Activated naive CD4-positive, alpha-beta T cell treated with anti-CD3 and anti-CD28 coated beads, Interleukin-2, amount 50 U/mL, for 16 hours (primary cell): ENCODE data around the gene SATB2.

Experiments
- DNase-seq: peaks from one replicate; pipeline ENCODE4 v3.0.0-alpha.2; 2020

SATB2 gene

DNA sequence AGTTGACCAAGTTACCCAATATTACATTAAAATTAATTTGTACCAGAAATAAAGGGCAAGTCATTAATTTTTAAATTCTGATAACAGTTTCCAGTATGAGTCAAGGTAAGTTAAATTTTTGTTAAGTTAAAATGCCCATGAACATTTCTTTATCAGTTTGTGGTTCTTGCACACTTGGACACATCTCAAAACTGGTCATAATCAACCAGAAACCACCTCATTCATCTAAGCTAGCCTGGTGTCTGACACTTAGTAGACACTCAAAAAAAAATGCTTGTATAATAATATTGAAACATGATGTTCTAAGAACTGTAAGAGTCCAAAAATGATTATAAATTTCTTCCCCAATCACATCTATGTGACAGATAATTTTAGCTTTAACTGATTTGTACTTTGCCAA is 62.4 kb downstream of the SATB2 start:
- no peak for DNase-seq

GRCh38 chr2:199392363-199392762 is 65.4 kb downstream of the SATB2 start:
- no peak for DNase-seq

DNA sequence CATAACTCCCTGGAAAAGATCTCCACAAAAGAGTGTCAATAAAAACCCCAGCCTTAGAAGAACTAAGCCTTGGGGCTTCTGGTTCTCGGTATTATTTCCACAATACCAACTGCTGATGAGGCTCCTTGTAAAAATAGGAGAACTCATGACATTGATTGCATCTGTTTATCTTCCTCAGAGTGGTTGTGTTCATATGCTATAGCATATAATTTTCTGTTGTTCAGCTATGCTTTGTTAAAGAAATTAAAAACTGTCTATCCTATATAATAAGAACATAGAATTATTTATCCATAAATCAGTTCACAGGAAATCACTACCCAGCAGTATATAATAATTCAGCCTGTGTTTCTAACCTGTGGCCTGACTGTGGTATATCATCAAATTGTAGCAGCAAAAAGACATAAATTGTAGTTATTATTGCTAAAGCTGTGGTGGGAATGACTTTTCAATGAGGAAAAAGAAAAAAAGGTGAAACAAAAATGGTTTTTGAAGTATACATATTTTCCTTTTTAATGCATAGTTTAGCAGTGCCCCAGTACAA is 68.9 kb downstream of the SATB2 start:
- DNase-seq = no peak

- no peak for DNase-seq
Measured at GRCh38 chr2:199384043-199384442, 73.7 kb downstream of the SATB2 start.

DNA sequence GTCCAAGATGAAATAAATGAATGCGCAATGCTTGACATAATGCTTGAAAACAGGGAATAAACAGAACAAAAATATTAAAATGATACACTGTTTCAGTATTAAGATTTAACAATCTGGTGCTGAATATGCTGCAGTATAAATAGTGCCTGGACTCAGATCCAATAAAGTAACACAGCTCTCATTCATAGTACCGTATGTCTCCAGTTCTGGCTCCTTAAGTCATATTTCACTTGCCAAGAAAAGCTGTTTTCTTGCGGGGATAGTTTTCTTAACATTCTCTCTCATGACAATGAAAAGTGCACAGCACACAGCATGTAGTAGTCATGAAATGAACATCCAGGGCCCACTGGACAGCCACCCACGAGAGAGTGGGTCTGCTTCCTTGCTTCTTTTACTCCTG is 74.7 kb downstream of the SATB2 start:
- no peak for DNase-seq

DNA sequence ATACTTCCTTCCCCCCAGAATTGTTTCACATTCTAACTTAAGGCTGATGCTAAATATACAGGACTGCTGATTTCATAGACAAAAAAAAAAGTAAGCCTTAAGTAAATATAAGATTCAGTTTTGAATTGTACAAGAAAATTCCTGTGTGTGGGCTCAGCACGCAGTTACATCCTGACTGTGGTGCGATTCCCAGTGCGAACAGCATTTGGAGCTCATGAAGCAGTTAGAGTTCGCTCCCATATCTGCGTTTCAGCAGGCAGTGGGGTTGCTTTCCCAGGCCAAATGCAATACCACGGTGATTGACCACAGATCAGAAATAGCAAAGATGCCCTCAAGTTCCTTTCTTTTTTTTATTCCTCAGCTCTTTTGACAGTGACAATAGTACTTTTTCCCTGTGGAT is 75.6 kb downstream of the SATB2 start:
- DNase-seq = no peak

- no peak for DNase-seq
Measured at GRCh38 chr2:199381531-199381930, 76.2 kb downstream of the SATB2 start.

- DNase-seq = no peak
Measured at GRCh38 chr2:199378948-199379650, 78.6 kb downstream of the SATB2 start.

DNA sequence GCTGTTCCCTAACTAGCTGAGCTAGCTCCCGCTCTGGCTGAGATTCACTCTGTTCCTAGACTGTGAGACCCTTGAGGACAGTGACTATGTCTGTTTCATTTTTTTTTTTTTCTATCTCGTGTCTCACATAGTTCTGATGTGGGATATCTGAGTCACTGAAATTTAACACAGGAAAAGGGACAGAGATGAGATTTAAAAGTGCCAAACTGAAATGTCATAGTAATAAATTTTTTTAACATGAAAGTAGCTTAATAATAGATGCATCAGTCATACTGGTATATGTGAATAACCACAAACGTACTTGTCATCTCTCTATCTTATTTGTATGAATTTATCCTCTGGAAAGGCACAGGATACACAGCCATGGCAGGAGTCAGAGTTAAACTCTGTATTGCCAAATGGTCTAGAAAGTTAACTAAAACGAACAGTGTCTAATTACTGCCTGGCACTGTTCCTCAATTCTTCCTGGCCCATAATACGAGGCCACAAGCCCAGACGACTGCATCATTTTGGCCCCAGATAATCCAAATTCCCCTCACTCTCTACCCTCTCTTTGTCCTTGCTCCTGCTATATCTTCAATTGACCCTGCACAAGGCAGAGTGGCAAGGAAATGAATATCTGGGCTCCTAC is 87.5 kb downstream of the SATB2 start:
- DNase-seq = no peak

DNA sequence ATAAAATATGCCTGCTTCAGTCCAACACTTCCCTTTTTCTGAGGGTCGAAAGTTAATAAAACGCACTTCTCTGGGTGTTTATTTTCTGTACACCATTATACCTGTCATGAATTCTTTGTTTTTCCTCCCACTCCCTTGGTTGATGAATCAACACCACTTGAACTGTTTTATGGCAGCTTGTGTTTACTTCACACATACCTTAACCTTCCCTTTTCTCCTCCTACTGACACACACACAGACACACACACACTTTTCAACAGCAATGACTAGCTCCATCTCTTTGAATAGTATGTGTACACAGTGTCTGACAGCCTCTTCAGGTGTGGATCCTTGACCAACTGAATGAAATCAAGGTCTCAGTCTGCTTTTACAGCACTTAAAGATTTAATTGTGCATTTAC is 91.3 kb downstream of the SATB2 start:
- DNase-seq = no peak

- DNase-seq = no peak
Measured at GRCh38 chr2:199364153-199364552, 93.6 kb downstream of the SATB2 start.

- DNase-seq = no peak
Measured at GRCh38 chr2:199356412-199356811, 101.3 kb downstream of the SATB2 start.

GRCh38 chr2:199348871-199349270 is 108.9 kb downstream of the SATB2 start:
- DNase-seq = no peak

DNA sequence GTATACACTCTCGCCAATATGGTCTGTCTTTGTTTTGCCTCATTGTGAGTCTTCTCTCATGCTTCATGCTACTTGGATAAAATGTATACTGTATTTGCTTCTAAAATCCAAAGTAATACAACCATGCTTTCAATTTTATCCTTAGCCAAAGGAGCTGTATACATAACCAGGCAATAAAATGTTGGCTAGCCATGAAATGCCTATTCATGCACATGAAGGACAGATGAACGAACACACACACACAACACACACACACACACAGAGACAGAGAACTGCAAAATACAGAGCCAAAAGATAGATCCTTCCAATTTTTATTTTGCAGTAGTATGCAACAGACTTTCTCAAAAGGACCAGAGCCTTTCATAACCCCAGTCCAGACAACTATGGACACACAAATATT is 113.7 kb downstream of the SATB2 start:
- DNase-seq = no peak

DNA sequence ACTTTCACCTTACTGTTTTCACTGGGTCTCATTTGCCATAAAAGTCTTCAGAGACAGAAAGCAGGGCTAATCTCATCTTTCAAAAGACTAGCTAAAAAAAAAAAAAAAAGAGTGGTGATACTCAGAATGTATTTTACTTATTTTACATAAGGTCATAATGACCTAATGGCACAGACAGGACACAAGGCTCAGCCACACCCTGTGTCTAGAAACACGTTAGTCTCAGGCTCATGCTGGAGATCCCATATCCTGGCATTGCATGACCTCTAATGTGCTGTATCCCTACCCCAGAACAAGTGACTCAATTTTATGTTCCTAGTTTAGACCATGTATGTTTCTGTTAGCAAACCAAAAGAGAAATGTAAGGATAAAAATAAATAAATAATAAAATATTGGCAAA is 115.4 kb downstream of the SATB2 start:
- DNase-seq = no peak

GRCh38 chr2:199341123-199341522 is 116.6 kb downstream of the SATB2 start:
- DNase-seq = no peak

GRCh38 chr2:199339891-199340605 is 117.7 kb downstream of the SATB2 start:
- no peak for DNase-seq

GRCh38 chr2:199336546-199336945 is 121.2 kb downstream of the SATB2 start:
- no peak for DNase-seq

- DNase-seq = no peak
Measured at GRCh38 chr2:199335502-199335901, 122.2 kb downstream of the SATB2 start.

DNA sequence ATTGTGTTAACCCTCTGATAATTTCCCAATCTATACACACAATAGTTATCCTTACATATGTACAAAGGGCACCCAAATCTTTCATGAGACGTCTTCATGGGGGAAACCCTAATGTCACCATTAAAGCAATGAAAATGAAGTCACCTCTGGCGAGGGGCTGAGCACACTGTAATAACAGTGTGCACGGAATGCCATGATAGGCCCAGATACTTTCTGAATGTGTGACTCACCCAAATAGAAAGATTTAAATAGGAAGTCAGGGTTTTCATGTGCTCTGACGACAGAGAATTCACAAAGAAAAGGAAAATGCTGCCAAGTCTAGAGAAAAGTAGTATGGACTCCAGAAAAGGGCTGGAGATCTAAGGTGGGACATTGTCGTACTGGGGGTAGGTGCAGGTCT is 128.3 kb downstream of the SATB2 start:
- no peak for DNase-seq

DNA sequence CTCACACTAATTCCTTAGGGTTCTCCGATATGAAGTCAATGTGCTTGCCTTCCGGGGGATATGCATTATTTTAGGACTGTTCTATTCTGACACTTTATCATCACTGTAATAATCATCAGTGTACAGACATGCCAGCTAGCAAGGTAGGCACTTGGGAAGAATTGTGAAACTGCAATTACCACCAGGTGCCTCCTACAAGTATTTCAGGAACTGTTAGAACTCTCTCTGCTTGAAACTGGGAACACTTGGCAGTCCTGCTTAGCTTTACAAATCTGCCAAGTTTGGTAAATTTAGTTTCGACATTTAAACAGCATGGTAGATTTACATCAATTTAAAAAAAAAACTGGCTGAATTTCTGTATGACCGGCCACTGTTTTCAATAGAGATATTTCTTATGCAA is 128.7 kb downstream of the SATB2 start:
- no peak for DNase-seq

DNA sequence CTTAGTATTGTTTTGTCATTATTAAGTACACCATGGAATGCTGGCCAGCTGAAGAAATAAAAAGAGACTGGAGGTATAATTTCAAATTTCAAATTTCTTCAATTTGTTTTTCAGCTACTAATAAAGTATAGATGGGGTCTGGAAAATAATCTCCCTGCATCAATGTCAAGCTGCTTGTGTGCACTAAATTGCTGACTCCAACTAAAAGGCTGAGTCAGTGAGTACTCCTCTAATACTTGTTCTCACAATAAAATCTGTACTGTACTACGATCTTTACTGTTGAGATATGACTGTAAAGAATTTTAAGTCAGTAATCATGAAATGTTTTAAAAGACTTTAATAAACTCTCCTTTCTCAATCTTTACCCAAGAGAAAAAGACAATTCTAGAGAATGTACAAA is 131.9 kb downstream of the SATB2 start:
- DNase-seq = no peak

DNA sequence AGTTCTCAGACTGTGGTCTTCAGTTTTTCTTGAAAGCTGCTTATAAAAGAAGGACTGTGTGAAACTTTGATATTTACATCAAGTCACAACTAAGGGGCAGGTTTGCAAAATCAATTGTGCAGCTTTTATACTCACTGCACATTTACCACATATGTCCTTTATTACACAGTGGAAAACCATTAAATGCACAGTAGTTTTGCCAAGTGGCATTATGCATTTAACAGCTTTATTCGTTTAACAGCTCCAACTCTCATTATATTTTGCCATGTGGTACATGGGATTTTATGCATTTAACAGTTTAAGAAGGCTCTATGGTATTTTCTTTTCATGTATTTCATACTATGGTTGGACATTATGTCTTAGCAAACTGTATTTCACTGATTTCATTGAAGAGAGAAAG is 135.6 kb downstream of the SATB2 start:
- DNase-seq = no peak

GRCh38 chr2:199317646-199318045 is 140.1 kb downstream of the SATB2 start:
- no peak for DNase-seq
